GM18499 (cell line): Measurements from ENCODE around the gene ENDOG.

ENCODE experiments used
- ATAC-seq: cut with Tn5 transposase; IDR thresholded peaks from one replicate; pipeline ENCODE4 v1.9.1; 2021; ENCODE audit warnings: moderate number of reproducible peaks; ENCODE audit not compliant: insufficient read depth, unreplicated experiment

The ENDOG gene

GRCh38 chr9:128798896-128799295 lies 19.4 kb upstream of the ENDOG start:
- no peak for ATAC-seq

- ATAC-seq: no peak
These were observed 18.2 kb upstream of the ENDOG start for GRCh38 chr9:128800061-128800460.

GRCh38 chr9:128802482-128802881 lies 15.8 kb upstream of the ENDOG start:
- no peak for ATAC-seq

- ATAC-seq: no peak
These were observed 12.6 kb upstream of the ENDOG start for GRCh38 chr9:128805661-128806060.

- ATAC-seq: no peak
These were observed 10.5 kb upstream of the ENDOG start for GRCh38 chr9:128807827-128808226.

GRCh38 chr9:128808543-128808942 lies 9.8 kb upstream of the ENDOG start:
- no peak for ATAC-seq

GRCh38 chr9:128809036-128809599 lies 9.2 kb upstream of the ENDOG start:
- no peak for ATAC-seq

- ATAC-seq: no peak
These were observed 8.5 kb upstream of the ENDOG start for GRCh38 chr9:128809831-128810230.

- ATAC-seq: no peak
These were observed 7.4 kb upstream of the ENDOG start for GRCh38 chr9:128810873-128811272.

- no peak for ATAC-seq
These were observed 777 bp downstream of the ENDOG start for GRCh38 chr9:128818839-128819715.

GRCh38 chr9:128819716-128820664 lies 1.7 kb downstream of the ENDOG start:
- ATAC-seq: no peak

- no peak for ATAC-seq
These were observed 2.6 kb downstream of the ENDOG start for GRCh38 chr9:128820665-128821583.

- ATAC-seq: no peak
These were observed 3.5 kb downstream of the ENDOG start for GRCh38 chr9:128821584-128822406.

- no peak for ATAC-seq
These were observed 4.2 kb downstream of the ENDOG start for GRCh38 chr9:128822407-128823042.

- ATAC-seq: no peak
These were observed 5.1 kb downstream of the ENDOG start for GRCh38 chr9:128823362-128823902.

GRCh38 chr9:128823903-128824406 lies 5.7 kb downstream of the ENDOG start:
- ATAC-seq: no peak

GRCh38 chr9:128824911-128825310 lies 6.6 kb downstream of the ENDOG start:
- ATAC-seq: no peak
